ENCODE measurements around the gene INPP5A.

DNA sequence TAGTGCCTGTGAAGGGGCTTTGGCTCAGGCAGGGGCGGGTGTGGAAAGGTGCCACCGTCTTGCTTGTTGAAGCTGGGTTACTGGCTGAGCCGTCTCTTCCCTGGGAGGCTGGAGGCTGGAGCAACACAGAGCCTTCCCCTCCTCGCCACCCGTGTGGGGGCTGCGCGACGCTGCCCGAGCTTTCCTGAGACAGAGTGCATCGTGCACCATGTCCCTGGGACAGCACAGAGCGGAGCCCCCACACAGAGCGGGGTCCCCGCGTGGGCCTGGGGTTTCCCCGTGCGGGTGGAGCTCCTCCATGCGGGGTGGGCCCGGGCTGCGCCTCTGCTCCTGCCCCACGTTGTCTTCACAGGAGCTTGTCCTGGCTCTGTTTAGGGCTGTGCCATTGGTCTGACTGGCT is 69.9 kb downstream of the INPP5A start:
- TF ChIP-seq, protein P1, sequence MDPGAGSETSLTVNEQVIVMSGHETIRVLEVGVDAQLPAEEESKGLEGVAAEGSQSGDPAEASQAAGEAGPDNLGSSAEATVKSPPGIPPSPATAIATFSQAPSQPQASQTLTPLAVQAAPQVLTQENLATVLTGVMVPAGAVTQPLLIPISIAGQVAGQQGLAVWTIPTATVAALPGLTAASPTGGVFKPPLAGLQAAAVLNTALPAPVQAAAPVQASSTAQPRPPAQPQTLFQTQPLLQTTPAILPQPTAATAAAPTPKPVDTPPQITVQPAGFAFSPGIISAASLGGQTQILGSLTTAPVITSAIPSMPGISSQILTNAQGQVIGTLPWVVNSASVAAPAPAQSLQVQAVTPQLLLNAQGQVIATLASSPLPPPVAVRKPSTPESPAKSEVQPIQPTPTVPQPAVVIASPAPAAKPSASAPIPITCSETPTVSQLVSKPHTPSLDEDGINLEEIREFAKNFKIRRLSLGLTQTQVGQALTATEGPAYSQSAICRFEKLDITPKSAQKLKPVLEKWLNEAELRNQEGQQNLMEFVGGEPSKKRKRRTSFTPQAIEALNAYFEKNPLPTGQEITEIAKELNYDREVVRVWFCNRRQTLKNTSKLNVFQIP (CRISPR knock-in tag; IDR thresholded peaks at IDR 0.05; ENCODE audit: borderline replicate concordance, low read depth) = no peak
- TF ChIP-seq RARB (CRISPR knock-in tag; IDR thresholded peaks at IDR 0.05) (no peak), ZC3H10 (CRISPR knock-in tag; IDR thresholded peaks at IDR 0.05) (no peak), ARNTL (CRISPR knock-in tag; IDR thresholded peaks at IDR 0.05; ENCODE audit: borderline replicate concordance, low read depth) (no peak), TCF4 (CRISPR knock-in tag; IDR thresholded peaks at IDR 0.05; ENCODE audit: borderline replicate concordance) (no peak), CSDC2 (CRISPR knock-in tag; IDR thresholded peaks at IDR 0.05) (no peak)
- TF ChIP-seq, protein P2, sequence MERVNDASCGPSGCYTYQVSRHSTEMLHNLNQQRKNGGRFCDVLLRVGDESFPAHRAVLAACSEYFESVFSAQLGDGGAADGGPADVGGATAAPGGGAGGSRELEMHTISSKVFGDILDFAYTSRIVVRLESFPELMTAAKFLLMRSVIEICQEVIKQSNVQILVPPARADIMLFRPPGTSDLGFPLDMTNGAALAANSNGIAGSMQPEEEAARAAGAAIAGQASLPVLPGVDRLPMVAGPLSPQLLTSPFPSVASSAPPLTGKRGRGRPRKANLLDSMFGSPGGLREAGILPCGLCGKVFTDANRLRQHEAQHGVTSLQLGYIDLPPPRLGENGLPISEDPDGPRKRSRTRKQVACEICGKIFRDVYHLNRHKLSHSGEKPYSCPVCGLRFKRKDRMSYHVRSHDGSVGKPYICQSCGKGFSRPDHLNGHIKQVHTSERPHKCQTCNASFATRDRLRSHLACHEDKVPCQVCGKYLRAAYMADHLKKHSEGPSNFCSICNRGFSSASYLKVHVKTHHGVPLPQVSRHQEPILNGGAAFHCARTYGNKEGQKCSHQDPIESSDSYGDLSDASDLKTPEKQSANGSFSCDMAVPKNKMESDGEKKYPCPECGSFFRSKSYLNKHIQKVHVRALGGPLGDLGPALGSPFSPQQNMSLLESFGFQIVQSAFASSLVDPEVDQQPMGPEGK (CRISPR knock-in tag; IDR thresholded peaks at IDR 0.05; ENCODE audit: borderline replicate concordance) = no peak

All from SK-N-SH treated with all-trans-retinoic acid at 6 μM for 48 hours (cell line).